HEK293 (cell line): ENCODE measurements around the gene NRF1.

Source experiments
- CTCF ChIA-PET: fragments of 350-600 bp; formaldehyde crosslinking; extraction: SDS; loops from one replicate; lab custom pipeline; 2021; ENCODE audit warnings: antibody characterized with exemption; lab: Yijun Ruan, JAX
- POLR2A ChIA-PET: fragments of 300-600 bp; formaldehyde crosslinking; extraction: SDS; loops from one replicate; lab custom pipeline; 2020; ENCODE audit warnings: antibody characterized with exemption, inconsistent platforms; lab: Yijun Ruan, JAX
- H3K27ac ChIP-seq: fragments of 200-500 bp; sonication (Bioruptor generic); 2 replicates; pipeline ENCODE4 v1.5.1; 2014; ENCODE audit warnings: low read depth, low read length, control low read depth, inconsistent platforms; ENCODE audit errors: extremely low read depth
- H3K36me3 ChIP-seq, 2 experiments: fragments of 200-500 bp in 1 of 2; sonication (Bioruptor generic) in 1 of 2; 1 replicate in 1 of 2; 2 replicates in 1 of 2; pipeline ENCODE4 v1.5.1; 2014 to 2017; ENCODE audit warnings: inconsistent platforms in 2 of 2, low read length in 2 of 2; ENCODE audit not compliant: control insufficient read depth in 2 of 2, insufficient read depth in 1 of 2
- H3K4me1 ChIP-seq: fragments of 200-500 bp; sonication (Bioruptor generic); 2 replicates; pipeline ENCODE4 v1.5.1; 2014; ENCODE audit warnings: mild to moderate bottlenecking, low read length, inconsistent platforms; ENCODE audit not compliant: control insufficient read depth, insufficient read depth
- H3K4me3 ChIP-seq: 2 replicates; pipeline ENCODE4 v1.5.1; 2011; ENCODE audit warnings: low read depth, mild to moderate bottlenecking, control low read depth, low read length, moderate library complexity
- H3K9me3 ChIP-seq: fragments of 200-500 bp; sonication (Bioruptor generic); 2 replicates; pipeline ENCODE4 v1.5.1; 2014; ENCODE audit warnings: low read depth, low read length, inconsistent platforms; ENCODE audit not compliant: control insufficient read depth, insufficient read depth
- GLIS1 ChIP-seq: fragments of 450-650 bp; formaldehyde crosslinking; IDR thresholded peaks from 2 replicates; pipeline ENCODE4 v1.5.1; 2016; ENCODE audit warnings: missing biosample characterization, missing genetic modification characterization
- GLIS2 ChIP-seq: fragments of 450-650 bp; formaldehyde crosslinking; IDR thresholded peaks from 2 replicates; pipeline ENCODE4 v1.5.1; 2016; ENCODE audit warnings: missing biosample characterization, missing genetic modification characterization
- IKZF3 ChIP-seq: fragments of 450-650 bp; IDR thresholded peaks from 2 replicates; pipeline ENCODE4 v1.5.0; 2018; ENCODE audit warnings: missing biosample characterization, mild to moderate bottlenecking, missing genetic modification characterization, moderate library complexity
- INSM2 ChIP-seq: fragments of 450-650 bp; formaldehyde crosslinking; IDR thresholded peaks from 2 replicates; pipeline ENCODE4 v1.5.1; 2016; ENCODE audit warnings: missing biosample characterization, missing genetic modification characterization
- KLF9 ChIP-seq: fragments of 450-650 bp; formaldehyde crosslinking; IDR thresholded peaks from 2 replicates; pipeline ENCODE4 v1.5.1; 2016; ENCODE audit warnings: missing biosample characterization, missing genetic modification characterization, low read depth
- ZBTB11 ChIP-seq: fragments of 450-650 bp; formaldehyde crosslinking; conservative IDR thresholded peaks from 2 replicates; pipeline ENCODE4 v1.5.1; 2016; ENCODE audit warnings: low read depth, missing biosample characterization, missing genetic modification characterization
- ZBTB8A ChIP-seq: fragments of 450-650 bp; formaldehyde crosslinking; IDR thresholded peaks from 2 replicates; pipeline ENCODE4 v1.5.1; 2016; ENCODE audit warnings: missing biosample characterization, missing genetic modification characterization
- ZNF202 ChIP-seq: fragments of 450-650 bp; formaldehyde crosslinking; IDR thresholded peaks from 2 replicates; pipeline ENCODE4 v1.5.1; 2016; ENCODE audit warnings: missing biosample characterization, missing genetic modification characterization, borderline replicate concordance
- ZNF211 ChIP-seq: fragments of 450-650 bp; formaldehyde crosslinking; IDR thresholded peaks from 2 replicates; pipeline ENCODE4 v1.5.1; 2016; ENCODE audit warnings: low read depth, missing biosample characterization, missing genetic modification characterization
- ZNF223 ChIP-seq: fragments of 450-650 bp; formaldehyde crosslinking; IDR thresholded peaks from 2 replicates; pipeline ENCODE4 v1.5.1; 2016; ENCODE audit warnings: missing biosample characterization, missing genetic modification characterization
- ZNF280D ChIP-seq: fragments of 450-650 bp; formaldehyde crosslinking; IDR thresholded peaks from 2 replicates; pipeline ENCODE4 v1.5.1; 2016; ENCODE audit warnings: missing biosample characterization, missing genetic modification characterization
- ZNF341 ChIP-seq: fragments of 450-650 bp; formaldehyde crosslinking; IDR thresholded peaks from 2 replicates; pipeline ENCODE4; 2016; ENCODE audit warnings: low read depth, missing biosample characterization, missing genetic modification characterization
- ZNF398 ChIP-seq: fragments of 450-650 bp; formaldehyde crosslinking; IDR thresholded peaks from 2 replicates; pipeline ENCODE4 v1.5.1; 2017; ENCODE audit warnings: missing biosample characterization, missing genetic modification characterization
- ZNF433 ChIP-seq: fragments of 450-650 bp; formaldehyde crosslinking; IDR thresholded peaks from 2 replicates; pipeline ENCODE4 v1.5.1; 2016; ENCODE audit warnings: missing biosample characterization, missing genetic modification characterization, low read depth
- ZNF449 ChIP-seq: fragments of 450-650 bp; formaldehyde crosslinking; IDR thresholded peaks from 2 replicates; pipeline ENCODE4 v1.5.1; 2017; ENCODE audit warnings: missing biosample characterization, mild to moderate bottlenecking, missing genetic modification characterization, moderate library complexity
- ZNF544 ChIP-seq: fragments of 450-650 bp; formaldehyde crosslinking; IDR thresholded peaks from 2 replicates; pipeline ENCODE4 v1.5.0; 2017; ENCODE audit warnings: missing biosample characterization, missing genetic modification characterization
- ZNF571 ChIP-seq: fragments of 450-650 bp; formaldehyde crosslinking; IDR thresholded peaks from 2 replicates; pipeline ENCODE4 v1.5.0; 2017; ENCODE audit warnings: missing biosample characterization, missing genetic modification characterization
- ZNF692 ChIP-seq: fragments of 450-650 bp; formaldehyde crosslinking; IDR thresholded peaks from 2 replicates; pipeline ENCODE4 v1.5.1; 2016; ENCODE audit warnings: missing biosample characterization, missing genetic modification characterization
- ZNF704 ChIP-seq: fragments of 450-650 bp; formaldehyde crosslinking; IDR thresholded peaks from 2 replicates; pipeline ENCODE4 v1.5.1; 2016; ENCODE audit warnings: missing biosample characterization, missing genetic modification characterization

NRF1 gene

GRCh38 chr7:129779602-129780256 lies 168.2 kb downstream of the NRF1 start (continued):
- TF ChIP-seq ZNF449 (tag by site-specific recombination), result peak; percentile 35; the same call in 1 of the 2 replicates
- TF ChIP-seq KLF9 (tag by site-specific recombination), result peak; percentile 29
- TF ChIP-seq ZNF692, result 0 out of 2 replicates have a peak, but pooled peaks have one; percentile 12
- TF ChIP-seq IKZF3, result peak; percentile 33; the same call in 1 of the 2 replicates
- TF ChIP-seq ZNF280D (tag by site-specific recombination), result no peak
- 0 out of 2 replicates have a peak, but pooled peaks have one; percentile 10 for TF ChIP-seq ZNF398
- peak; percentile 65; the same call in 1 of the 2 replicates for TF ChIP-seq ZNF223
- peak; percentile 18; the same call in 1 of the 2 replicates for TF ChIP-seq GLIS1 (tag by site-specific recombination)
- 0 out of 2 replicates have a peak, but pooled peaks have one; percentile 53 for TF ChIP-seq ZBTB11 (tag by site-specific recombination)

GRCh38 chr7:129780257-129780973 lies 168.9 kb downstream of the NRF1 start:
- Histone ChIP-seq H3K4me1 (no peaks in the 10 kb centered on the region), H3K36me3 (no peaks in the 10 kb centered on the region), H3K27ac (peak overlapping the region; percentile 78; the same call in 1 of the 2 replicates), H3K9me3 (no peaks in the 10 kb centered on the region), H3K4me3 (peak overlapping the region; percentile 81)
- ChIA-PET POLR2A (interaction anchor here (0.5 to 2.5 kb wide), 3 partner anchors 10 to 44 kb away, joined by 3 to 22 read pairs (median 4); no protein-coding TSS in a partner anchor), CTCF (interaction anchor here (0.6 to 1.7 kb wide), 6 partner anchors 40 to 116 kb away, joined by 3 to 7 read pairs (median 4); no protein-coding TSS in a partner anchor)
- no peak for TF ChIP-seq ZNF433 (tag by site-specific recombination)
- no peak for TF ChIP-seq ZNF544
- no peak for TF ChIP-seq ZNF704
- TF ChIP-seq GLIS2 (tag by site-specific recombination), result peak; percentile 73
- 0 out of 2 replicates have a peak, but pooled peaks have one; percentile 18 for TF ChIP-seq ZNF341 (tag by site-specific recombination)
- no peak for TF ChIP-seq ZNF571
- peak; percentile 39; the same call in 1 of the 2 replicates for TF ChIP-seq INSM2
- TF ChIP-seq ZBTB8A (tag by site-specific recombination), result peak; percentile 99
- no peak for TF ChIP-seq ZNF211 (tag by site-specific recombination)
- TF ChIP-seq ZNF202 (tag by site-specific recombination), result no peak
